Stimulated activated CD4-positive, alpha-beta T cell treated with anti-CD3 and anti-CD28 coated beads, Interleukin-15, amount 100 ng/mL, for 1 hour (primary cell): Measurements from ENCODE around the gene PP2D1.
"Not testable (repeated sequence)": the region's sequence is repeated elsewhere in the genome, so short reads cannot be mapped to it uniquely, and the experiment has no call there.

Source experiments
- DNase-seq, 2 donors: peaks; one replicate each; pipeline ENCODE4 v3.0.0-alpha.2; 2020; ENCODE audit warnings: low read depth in 1 of 2, low spot score in 1 of 2

The PP2D1 gene, protein sequence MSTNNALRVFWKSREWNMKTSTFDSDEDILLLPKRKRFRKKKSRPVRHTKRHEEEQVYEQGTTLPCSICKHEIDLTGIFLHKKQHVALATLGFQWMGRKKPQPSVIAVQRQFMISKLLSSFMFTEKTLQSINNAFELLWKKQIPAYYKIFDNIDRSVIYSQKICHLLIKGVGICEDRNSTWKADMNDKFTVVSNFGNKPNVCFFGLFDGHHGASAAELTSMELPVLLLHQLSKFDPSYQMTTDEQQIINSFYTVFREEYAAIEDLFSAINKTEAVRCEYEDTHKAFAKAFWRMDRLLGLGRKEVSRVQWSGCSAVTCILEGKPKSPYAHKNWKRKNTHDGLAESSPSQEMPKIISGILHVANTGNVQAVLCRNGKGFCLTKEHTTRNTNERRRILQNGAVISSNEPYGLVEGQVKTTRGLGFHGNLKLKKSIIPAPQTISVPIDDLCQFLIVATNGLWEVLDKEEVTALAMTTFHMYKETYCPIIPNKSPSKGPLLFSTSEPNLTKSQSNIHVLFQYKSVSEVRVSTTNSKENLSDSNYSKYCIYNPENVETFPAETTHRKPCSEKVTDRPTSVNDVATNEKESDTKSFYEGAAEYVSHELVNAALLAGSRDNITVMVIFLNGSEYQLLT

DNA sequence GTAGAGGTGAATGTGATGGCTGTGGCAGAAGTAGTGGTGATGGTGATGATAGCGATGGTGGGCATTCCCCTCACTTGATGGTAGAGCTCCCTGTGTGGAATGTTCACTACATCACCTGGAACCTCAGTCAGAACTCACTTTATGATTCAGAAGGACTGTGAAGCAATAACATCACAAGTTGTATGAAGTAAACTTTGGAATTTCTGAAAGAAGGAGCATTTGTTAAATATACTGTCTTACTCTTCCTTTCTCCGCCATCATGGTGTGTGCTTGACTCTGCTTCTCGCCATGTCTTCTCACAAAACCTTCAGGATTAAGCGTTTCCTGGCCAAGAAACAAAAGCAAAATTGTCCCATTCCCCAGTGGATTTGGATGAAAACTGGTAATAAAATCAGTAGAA, at the start of gene PP2D1:
TSS of gene PP2D1 (minus strand) at position 101 of the 400 bp plus-strand sequence. CDS start 192 bp downstream, outside the sequence.
- DNase-seq: no peak

DNA sequence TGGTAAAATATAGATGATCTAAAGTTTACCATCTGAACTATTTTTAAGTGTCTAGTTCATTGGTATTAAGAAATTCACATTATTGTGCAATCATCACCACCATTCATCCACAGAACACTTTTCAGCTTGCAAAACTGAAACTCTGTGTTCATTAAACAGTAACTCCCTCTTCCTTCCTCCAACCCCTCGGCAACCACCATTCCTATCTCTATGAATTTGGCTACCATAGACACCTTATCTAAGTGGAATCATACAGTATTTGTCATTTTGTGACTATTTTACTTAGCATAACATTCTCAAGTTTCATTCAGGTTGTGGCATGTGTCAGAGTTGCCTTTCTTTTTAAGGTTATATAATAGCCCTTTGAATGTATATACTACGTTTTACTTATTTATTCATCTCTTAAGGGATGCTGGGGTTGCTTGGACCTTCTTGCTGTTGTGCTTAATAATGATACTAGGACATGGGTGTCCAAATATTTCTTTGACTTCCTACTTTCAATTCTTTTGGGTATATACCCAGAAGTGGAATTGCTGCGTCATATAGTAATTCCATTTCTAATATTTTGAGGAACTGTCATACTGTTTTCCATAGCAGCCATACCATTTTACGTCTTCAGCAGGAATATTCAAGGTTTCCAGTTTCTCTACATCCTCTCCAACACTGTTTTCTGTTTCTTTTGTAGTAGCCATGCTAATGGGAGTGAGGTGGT, 49.1 kb upstream of the PP2D1 start:
- no peak for DNase-seq

DNA sequence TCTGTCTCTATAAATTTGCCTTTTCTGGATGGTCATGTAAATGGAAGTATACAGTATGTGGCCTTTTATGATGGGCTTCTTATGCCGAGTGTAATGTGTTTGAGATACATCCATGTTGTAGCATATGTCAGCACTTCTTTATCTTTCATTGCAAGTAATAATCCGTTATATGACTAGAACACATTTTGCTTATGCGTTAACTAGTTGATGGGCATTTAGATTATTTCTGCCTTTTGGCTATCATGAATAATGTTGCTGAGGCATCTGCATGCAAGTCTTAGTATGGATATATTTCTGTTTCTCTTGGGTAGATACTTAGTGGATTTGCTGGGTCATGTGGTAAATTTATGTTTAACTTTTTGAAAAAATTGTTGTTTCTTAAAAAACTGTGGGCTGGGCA, 47.9 kb upstream of the PP2D1 start:
- no peak for DNase-seq

DNA sequence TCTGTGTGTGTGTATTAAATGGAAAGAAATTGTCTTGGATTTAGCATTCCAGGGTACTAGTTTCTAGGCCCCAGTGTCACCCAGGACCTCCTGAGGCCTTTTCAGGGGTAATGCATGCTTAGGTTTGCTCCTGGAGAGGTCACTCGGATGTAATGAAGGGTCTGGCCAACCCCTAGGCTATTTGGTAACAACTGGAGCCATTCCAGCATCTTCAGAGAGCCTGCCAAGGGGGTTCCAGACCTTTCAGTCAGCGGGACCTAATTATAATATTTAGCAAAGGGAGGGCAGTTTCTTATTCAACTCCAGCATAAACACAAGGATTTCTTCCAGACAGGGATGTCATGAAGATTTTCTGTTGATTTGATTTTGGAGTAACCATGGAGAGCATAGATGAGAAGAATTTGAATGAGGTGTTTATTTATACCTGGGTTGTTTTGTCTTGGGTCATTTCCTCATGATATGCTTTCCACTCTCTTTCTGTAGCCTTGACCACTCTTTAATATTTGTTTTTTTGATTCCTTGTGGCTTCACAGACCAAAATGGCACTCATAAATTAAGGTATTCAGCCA, 45.6 kb upstream of the PP2D1 start:
- DNase-seq: no peak

DNA sequence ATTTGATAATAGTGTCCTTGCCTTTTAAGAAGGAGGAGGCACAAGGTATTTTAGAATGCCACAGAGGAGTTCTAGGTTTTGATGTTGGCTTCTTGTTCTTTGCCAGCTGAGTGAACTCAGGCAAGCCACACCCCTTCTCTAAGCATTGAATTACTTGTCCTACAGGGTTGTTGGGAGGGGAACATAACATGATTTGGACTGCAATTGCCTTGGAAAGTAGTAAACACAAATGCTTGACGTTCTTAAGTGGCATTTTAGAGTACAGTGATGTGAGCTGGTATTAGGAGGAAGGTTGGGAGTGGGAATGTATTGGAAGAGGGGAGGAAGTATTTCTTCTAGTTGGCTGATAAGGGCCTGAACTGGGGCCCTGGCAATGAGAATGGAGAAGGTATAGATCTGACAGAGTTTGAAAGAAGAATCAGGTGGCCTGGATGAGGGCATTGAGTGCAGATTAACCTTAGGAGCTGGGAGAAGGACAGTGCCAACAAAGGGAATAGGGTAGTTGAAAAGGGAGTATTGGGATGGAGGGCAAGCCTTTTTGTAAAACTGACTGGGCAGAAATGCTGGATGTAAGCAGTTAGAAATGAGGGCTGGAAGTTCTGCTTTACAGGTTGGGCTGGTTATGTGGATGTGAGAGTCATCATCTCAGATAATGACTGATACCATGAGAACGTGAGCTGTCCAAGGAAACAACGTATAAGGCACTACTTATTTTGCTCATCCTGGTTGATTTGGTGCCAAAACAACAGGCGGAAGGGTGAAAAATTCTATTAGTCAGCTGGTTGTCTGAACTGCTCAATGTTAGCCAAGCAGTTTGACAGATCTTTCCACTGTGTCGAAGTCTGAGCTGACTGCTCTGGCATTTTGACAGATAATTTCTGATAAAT, 44.9 kb upstream of the PP2D1 start:
- DNase-seq: no peak

DNA sequence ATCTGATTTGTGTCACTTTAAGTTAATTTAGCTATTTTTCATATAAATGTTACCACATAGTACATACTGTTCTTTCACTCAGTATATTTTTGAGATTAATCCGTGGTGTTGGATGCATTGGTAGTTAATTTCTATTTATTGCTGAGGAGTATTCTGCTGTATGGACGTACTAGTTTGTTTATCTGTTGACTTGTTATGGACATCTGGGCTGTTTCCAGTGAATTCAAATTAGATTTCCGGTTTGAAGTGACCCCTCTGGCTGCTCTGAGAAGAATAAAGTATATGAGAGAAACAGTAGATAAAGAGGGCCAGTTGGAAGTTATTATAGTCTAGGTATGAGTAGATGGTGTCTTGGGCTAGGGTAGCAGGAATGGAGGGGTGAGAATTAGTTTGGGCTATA, 43.8 kb upstream of the PP2D1 start:
- DNase-seq: no peak

DNA sequence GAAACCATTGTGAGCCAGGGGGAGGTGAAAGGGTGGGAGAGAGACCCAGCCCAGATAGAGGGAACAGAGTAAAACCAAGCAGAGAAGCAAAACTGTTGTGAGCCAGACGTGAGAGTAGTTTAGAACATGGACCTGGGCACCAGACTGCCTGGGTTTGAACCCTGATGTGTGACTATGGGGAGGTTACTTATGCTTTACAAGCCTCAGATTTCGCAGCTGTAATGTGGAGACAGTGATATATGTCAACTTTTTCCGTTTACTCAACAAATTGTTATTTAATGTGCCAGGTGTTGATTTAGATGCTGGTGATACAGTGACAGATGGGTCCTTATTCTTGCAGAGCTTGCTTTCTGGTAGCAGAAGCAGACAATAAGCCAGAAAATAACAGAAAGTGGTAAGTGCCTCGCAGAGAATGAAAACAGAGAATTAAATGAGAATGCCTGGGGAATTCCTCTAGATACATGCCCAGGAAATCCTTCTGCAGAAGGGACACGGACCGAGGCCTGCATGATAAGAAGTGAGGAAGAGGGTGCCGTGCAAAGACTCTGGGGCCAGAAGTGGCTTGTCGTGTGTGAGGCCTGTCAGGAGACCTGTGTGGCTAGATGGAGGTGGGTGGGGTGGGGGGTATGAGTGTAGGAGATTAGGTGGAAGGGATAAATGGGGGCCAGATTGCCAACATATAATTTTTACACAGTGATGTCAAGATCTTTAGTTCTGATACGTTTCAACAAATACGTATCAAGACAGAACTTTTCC, 43.1 kb upstream of the PP2D1 start:
- DNase-seq: no peak

DNA sequence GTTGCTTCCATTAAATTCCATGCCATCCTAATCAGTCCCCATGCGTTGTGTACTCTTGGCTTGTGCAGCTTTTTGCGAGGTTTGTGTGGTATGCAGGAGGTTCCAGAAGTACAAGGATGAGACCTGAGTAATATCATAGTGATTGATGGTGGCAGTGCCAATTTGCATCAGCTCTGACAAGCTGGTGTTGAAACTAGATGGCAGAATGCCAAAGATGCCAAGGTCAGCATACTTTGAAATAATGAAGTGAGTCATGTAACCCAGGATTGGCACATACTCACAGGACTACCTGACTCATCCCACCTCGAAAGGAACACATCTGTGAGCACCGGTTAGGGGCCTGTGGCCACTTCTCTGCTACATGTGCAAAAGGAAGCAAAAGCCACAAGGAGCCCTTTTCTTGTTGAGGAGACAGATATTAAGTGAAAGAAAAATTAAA, 42.5 kb upstream of the PP2D1 start:
- peak; percentile 27 to 43 for DNase-seq

DNA sequence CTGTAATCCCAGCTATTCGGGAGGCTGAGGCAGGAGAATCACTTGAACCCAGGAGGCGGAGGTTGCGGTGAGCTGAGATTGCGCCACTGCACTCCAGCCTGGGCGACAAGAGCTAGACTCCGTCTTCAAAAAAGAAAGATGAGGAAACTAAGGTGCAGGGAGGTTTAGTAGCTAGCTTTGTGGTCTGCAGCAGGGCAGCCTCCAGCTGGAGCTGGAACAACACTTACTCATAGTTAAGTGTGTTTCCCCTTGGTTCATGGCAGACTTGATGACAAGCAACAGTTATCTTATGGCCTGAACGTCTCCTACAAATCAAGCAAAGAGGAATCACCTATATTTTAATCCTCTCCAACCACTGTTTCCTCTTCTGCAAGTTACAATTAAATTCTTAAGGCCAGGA, 40.8 kb upstream of the PP2D1 start:
- DNase-seq: no peak

DNA sequence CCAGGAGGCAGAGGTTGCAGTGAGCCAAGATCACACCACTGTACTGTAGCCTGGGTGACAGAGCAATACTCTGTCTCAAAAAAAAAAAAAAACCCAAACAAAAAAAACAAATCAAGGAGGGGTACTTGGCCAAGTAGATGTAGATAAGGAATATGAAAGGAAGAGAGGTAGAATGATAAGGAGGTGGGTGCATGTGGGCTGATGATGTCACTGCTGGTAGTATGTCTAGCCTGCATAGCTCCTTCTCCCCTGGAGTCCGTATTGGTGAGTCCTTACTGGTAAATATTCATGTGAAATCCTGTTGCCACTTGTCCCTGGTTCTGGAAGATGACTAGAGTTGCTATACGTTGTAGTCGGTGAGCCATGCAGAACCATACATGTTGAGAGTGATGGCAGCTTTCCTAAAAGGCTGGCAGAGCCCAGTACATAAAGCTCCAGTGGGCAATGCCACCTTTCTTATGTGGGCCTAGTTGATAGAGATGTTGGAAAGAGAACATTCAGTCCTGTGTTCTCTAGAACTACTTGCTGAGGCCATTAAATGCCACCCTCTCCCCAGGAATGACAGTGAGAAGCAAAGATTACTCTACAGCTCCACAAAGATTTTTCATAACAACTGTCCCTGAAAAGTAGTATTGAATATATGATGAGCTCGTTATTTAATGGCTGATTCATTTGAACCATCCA, 39.2 kb upstream of the PP2D1 start:
- DNase-seq: no peak

DNA sequence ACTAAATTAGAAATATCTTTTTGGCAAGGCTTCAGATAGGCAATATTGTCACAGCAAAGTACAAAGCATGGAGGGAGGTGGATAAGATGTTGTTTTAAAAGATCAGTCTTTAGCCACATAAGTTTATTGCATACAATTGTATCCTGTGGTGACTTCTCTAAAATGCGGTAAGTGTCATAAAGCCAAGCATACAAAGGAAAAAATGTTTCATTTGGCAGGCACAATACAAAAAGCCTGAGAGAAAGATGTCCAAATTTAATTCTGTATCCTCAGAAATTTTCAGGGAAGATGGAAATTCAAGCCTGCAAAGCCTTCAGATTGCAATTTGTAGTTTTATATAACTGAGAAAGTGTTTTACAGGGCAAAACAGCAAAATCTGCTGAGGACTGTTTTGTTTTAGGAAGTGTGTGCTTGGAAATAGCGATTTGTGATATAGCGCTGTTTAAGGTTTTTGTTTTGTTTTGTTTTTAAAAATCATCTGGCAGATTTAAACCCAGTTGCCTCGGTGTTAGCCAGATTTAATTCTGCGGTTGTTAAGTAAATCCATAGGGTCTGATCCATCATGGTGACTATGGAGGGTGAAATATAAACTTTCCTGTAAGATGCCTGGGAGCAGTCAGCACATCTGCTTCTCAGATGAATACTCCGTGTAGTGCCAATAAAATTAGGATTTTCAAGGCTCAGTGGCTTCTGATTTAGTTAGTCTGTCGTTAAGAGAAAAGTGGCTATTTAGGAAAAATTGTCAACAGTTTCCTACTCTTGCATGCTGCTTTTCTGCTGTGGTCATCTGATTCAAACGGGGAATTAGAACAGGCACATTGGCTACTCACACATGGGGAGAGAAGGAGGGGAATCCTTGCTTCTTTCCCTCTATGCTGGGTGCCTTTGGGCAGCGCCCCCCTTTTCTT, 36.2 kb upstream of the PP2D1 start:
- no peak for DNase-seq

DNA sequence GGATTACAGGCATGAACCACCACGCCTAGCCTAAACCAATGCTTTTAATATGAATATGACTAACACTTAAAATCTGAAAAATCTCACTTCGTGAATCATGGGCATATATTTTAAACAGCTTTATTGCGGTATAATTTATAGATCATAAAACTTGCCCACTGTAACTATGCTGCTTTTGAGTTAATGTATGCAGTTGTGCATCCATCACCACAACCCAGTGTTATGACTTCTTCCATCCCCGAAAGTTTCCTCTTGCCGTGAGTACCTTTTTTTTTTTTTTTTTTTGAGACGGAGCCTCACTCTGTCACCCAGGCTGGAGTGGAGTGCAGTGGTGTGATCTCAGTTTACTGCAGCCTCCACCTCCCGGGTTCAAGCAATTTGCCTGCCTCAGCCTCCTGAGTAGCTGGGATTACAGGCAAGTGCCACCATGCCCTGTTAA, 35.3 kb upstream of the PP2D1 start:
- DNase-seq: no peak

DNA sequence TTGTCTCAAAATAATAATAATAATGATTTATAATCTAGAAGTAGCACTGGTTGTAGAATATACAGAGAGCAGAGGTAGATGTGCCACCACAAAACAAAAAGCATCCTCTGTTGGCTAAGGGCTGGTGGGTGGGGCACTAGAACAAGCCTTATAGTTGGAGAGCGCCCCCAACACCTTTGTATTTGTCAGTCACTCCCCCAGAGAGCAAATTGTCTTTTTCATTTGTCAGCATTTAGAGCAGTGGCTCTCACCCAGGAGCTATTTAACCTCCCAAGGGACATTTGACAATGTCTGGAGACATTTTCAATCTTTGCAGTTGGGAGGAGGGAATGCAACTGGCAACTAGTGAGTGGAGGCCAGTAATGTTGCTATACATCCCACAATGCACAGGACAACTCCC, 34.5 kb upstream of the PP2D1 start:
- no peak for DNase-seq

DNA sequence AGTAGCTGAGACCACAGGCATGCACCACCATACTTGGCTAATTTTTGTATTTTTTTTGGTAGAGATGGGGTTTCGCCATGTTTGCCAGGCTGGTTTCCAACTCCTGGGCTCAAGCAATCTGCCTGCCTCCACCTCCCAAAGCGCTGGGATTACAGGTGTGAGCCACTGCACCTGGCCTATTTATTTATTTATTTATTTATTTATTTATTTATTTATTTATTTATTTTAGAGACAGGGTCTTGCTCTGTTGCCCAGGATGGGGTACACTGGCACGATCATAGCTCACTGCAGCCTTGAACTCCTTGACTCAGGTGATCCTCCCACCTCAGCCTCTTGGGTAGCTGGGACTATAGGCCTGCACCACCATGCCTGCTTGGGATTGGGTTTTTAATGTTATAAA, 33.1 kb upstream of the PP2D1 start:
- not testable (repeated sequence) for DNase-seq

DNA sequence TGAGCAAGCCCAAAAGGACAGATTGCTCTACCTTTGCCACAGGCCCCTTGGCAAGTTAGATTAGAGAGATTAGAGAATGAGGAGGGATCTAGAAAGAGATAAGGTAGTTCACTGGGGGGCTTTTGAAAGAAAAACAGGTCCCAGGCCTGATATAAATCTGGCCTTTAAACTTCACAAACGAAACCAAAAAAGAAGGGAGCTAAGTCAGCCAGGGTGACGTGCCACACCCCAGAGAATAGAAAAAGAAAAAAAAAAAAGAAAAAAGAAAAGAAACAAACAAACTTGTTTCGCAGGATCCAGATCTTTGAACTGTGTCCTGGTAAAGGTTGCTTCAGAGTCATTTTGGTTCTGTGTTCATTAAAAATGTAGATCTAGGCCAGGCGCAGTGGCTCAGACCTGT, 31.8 kb upstream of the PP2D1 start:
- DNase-seq: no peak

DNA sequence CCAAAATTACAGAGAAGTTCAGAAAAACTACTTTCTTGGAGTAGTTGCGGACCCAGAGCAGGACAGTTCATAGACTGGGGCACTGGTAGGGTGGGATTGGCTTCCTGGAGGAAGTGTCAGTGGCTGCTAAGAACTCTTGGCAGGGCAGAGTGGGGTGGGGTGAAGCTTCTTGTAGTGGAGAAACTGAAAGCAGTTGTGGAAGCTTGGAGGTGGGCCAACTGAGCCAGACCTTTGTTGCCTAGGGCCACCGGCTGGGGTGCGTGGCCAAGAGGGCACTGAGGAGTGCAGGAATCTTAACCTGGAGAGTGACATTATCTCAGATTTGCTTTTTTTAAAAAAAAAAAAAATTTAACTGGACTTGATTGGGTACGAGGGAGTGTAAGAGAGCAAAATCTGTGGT, 31.3 kb upstream of the PP2D1 start:
- peak; percentile 13 to 22 for DNase-seq

DNA sequence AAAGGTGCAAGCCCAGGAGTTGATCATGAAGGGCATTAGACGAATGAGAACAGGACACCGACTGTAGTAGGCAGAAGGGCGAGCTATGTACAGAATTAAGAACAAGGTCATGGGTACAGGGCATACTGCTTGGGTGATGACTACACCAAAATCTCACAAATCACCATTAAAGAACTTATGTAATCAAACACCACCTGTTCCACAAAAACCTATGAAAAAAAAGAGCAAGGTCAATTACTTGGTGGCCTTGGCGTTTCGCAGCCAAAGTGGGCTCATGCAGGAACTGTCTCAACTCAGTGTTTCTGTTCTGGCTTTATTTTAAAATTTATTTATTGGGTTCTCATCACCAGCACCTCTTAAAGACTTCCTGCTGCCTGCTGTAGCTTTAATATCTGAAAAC, 30.3 kb upstream of the PP2D1 start:
- DNase-seq: no peak

DNA sequence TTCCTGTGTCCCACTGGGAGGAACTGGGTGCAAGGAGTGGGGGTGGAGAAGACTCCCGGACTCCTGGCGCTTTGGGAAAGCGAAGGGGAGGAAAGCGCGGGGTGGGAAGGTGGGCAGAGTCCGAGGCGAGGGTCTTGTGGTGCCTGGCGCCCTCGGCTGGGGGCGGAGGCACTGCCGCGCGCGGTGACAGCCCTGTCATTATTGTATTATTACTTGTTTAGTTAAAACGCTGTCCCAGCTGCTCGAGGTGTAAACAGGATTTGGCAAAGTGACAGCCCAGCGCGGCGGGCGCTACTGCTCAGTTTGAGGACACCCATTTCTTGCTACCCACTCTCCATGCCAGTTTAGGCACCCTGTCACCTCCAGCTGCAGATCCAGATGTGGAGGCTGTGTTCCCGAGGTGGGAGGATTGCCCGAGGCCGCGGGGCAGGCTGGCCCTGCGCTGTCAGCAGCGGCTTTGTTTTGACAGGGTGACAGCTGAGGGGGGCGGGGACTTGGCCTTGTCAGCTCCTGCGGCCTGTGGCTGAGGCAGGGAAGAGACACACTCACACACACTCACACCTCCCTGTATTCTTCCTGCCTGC, 29.2 kb upstream of the PP2D1 start:
- DNase-seq: peak; percentile 47 to 53
